K562 (cell line): ENCODE data around the gene ZNF121.

ENCODE experiments used
- CAMTA2 ChIP-seq: fragments of 250-450 bp; sonication (Bioruptor Pico); conservative IDR thresholded peaks from 2 replicates; pipeline ENCODE4 v1.5.1; 2022
- CTCF ChIP-seq, 3 experiments: IDR thresholded peaks in 2 of 3; conservative IDR thresholded peaks in 1 of 3; 2 replicates each; pipeline ENCODE4 v1.5.1; 2011 to 2012; ENCODE audit warnings: low read length in 3 of 3, mild to moderate bottlenecking in 3 of 3, control low read depth in 2 of 3, improper control_type of control experiment in 1 of 3, inconsistent platforms in 1 of 3, low read depth in 1 of 3, mixed read lengths in 1 of 3, moderate library complexity in 1 of 3; ENCODE audit not compliant: insufficient read depth in 2 of 3
- TCF7 ChIP-seq: sonication (generic); IDR thresholded peaks from 2 replicates; pipeline ENCODE4 v1.6.1; 2016; ENCODE audit warnings: antibody characterized with exemption, borderline replicate concordance
- ZNF174 ChIP-seq: fragments of 250-450 bp; sonication (Bioruptor Pico); IDR thresholded peaks from 2 replicates; pipeline ENCODE4 v1.4.0; 2020; ENCODE audit warnings: mild to moderate bottlenecking

DNA sequence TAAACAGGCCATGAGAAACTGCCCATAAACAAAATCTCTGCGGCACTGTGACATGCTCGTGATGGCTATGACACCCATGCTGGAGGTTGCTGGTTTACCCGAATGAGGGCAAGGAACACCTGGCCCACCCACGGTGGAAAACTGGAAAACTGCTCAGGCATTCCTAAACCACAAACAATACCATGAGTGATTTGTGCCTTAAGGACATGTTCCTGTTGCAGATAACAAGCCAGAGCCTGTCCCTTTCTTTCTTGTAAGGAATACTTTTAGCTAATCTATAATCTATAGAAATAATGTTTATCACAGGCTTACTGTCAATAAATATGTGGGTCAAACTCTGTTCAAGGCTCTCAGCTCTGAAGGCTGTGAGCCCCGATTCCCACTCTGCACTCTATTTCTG is 24.6 kb upstream of the ZNF121 start:
- TF ChIP-seq ZNF174 (CRISPR knock-in tag) (no peak), TCF7 (no peak), CAMTA2 (CRISPR knock-in tag) (no peak), CTCF (IDR thresholded peaks at IDR 0.05 in 2 of 3, conservative IDR thresholded peaks at IDR 0.05 in 1 of 3; ENCODE audit: insufficient read depth in 2 of 3, low read depth in 1 of 3, low read length in 3 of 3) (no peak)
